Ectodermal cell (in vitro differentiated cells): ENCODE data around the gene FAHD2A.

Experiments used
- H3K27ac ChIP-seq: 2 replicates; pipeline ENCODE4 v1.7.0; 2013; ENCODE audit warnings: mild to moderate bottlenecking, low read depth, low read length; ENCODE audit not compliant: insufficient read depth, poor library complexity, severe bottlenecking
- H3K27me3 ChIP-seq: 2 replicates; pipeline ENCODE4 v1.7.0; 2013; ENCODE audit warnings: mild to moderate bottlenecking, low read length; ENCODE audit not compliant: insufficient read depth, control insufficient read depth, poor library complexity, severe bottlenecking
- H3K36me3 ChIP-seq: one replicate; pipeline ENCODE4 v1.7.0; 2013; ENCODE audit warnings: low read length; ENCODE audit not compliant: control insufficient read depth, insufficient read depth
- H3K4me1 ChIP-seq: one replicate; pipeline ENCODE4 v1.7.0; 2013; ENCODE audit warnings: low read length; ENCODE audit not compliant: control insufficient read depth, insufficient read depth
- H3K4me3 ChIP-seq: 2 replicates; pipeline ENCODE4 v1.7.0; 2013; ENCODE audit warnings: low read depth, low read length, control low read depth; ENCODE audit not compliant: insufficient read depth
- H3K9me3 ChIP-seq: 2 replicates; pipeline ENCODE4 v1.7.0; 2013; ENCODE audit warnings: mild to moderate bottlenecking, low read length, moderate library complexity; ENCODE audit not compliant: control insufficient read depth
- WGBS, 2 experiments: methylation state at CpG; one replicate each; pipeline ENCODE4 v1.1.7; 2013; ENCODE audit warnings: missing lambda C conversion rate in 2 of 2; 5-methylcytosine and 5-hydroxymethylcytosine counted together

FAHD2A gene

GRCh38 chr2:95382686-95383634 lies 19.5 kb upstream of the FAHD2A start:
- Histone ChIP-seq H3K9me3 (no peaks in the 10 kb centered on the region), H3K4me3 (no peak overlapping the region), H3K27me3 (no peaks in the 10 kb centered on the region), H3K27ac (no peak overlapping the region), H3K36me3 (no peaks in the 10 kb centered on the region), H3K4me1 (peaks cover 20% of the 10 kb centered on the region)
- WGBS, 2 experiments: 93 to 95% methylated on average over 13 to 14 of the region's 14 CpGs

- Histone ChIP-seq H3K4me1 (peaks cover 20% of the 10 kb centered on the region), H3K27ac (no peak overlapping the region), H3K36me3 (no peaks in the 10 kb centered on the region), H3K4me3 (no peak overlapping the region), H3K27me3 (peaks cover 2% of the 10 kb centered on the region), H3K9me3 (no peaks in the 10 kb centered on the region)
- 95% methylated on average over 9 of the region's 9 CpGs for WGBS, 2 experiments
Observed at GRCh38 chr2:95383635-95384027, 18.9 kb upstream of the FAHD2A start.

- Histone ChIP-seq H3K36me3 (no peaks in the 10 kb centered on the region), H3K4me3 (no peak overlapping the region), H3K9me3 (no peaks in the 10 kb centered on the region), H3K27me3 (peaks cover 6% of the 10 kb centered on the region), H3K4me1 (peaks cover 13% of the 10 kb centered on the region), H3K27ac (no peak overlapping the region)
- 68 to 69% methylated on average over 12 of the region's 12 CpGs for WGBS, 2 experiments
Observed at GRCh38 chr2:95384854-95385569, 17.5 kb upstream of the FAHD2A start.

GRCh38 chr2:95385570-95385984 lies 16.9 kb upstream of the FAHD2A start:
- H3K9me3 ChIP-seq: no peaks in the 10 kb centered on the region
- H3K4me1 ChIP-seq: peaks cover 13% of the 10 kb centered on the region
- H3K27me3 ChIP-seq: peaks cover 6% of the 10 kb centered on the region
- H3K36me3 ChIP-seq: no peaks in the 10 kb centered on the region
- no peak overlapping the region for H3K4me3 ChIP-seq
- H3K27ac ChIP-seq: no peak overlapping the region
- WGBS, 2 experiments: 92 to 93% methylated on average over 12 of the region's 12 CpGs

GRCh38 chr2:95386031-95386430 lies 16.5 kb upstream of the FAHD2A start:
- WGBS, 2 experiments: 93 to 94% methylated on average over 6 of the region's 6 CpGs
- Histone ChIP-seq H3K27me3 (peaks cover 6% of the 10 kb centered on the region), H3K27ac (no peak overlapping the region), H3K36me3 (no peaks in the 10 kb centered on the region), H3K9me3 (no peaks in the 10 kb centered on the region), H3K4me1 (peaks cover 13% of the 10 kb centered on the region), H3K4me3 (no peak overlapping the region)

- Histone ChIP-seq H3K27ac (no peak overlapping the region), H3K4me1 (peaks cover 13% of the 10 kb centered on the region), H3K27me3 (peaks cover 6% of the 10 kb centered on the region), H3K4me3 (no peak overlapping the region), H3K36me3 (no peaks in the 10 kb centered on the region), H3K9me3 (no peaks in the 10 kb centered on the region)
- WGBS, 2 experiments: 89 to 90% methylated on average over 7 of the region's 7 CpGs
Observed at GRCh38 chr2:95387358-95387757, 15.2 kb upstream of the FAHD2A start.

- no peaks in the 10 kb centered on the region for H3K9me3 ChIP-seq
- peaks cover 6% of the 10 kb centered on the region for H3K27me3 ChIP-seq
- 92 to 94% methylated on average over 14 of the region's 14 CpGs for WGBS, 2 experiments
- peaks cover 13% of the 10 kb centered on the region for H3K4me1 ChIP-seq
- no peaks in the 10 kb centered on the region for H3K36me3 ChIP-seq
- H3K4me3 ChIP-seq: no peak overlapping the region
- H3K27ac ChIP-seq: no peak overlapping the region
Observed at GRCh38 chr2:95388091-95388692, 14.3 kb upstream of the FAHD2A start.

GRCh38 chr2:95388856-95389244 lies 13.7 kb upstream of the FAHD2A start:
- no peaks in the 10 kb centered on the region for H3K36me3 ChIP-seq
- peaks cover 6% of the 10 kb centered on the region for H3K27me3 ChIP-seq
- no peak overlapping the region for H3K4me3 ChIP-seq
- no peaks in the 10 kb centered on the region for H3K9me3 ChIP-seq
- 50 to 52% methylated on average over 15 of the region's 15 CpGs for WGBS, 2 experiments
- H3K27ac ChIP-seq: no peak overlapping the region
- H3K4me1 ChIP-seq: peaks cover 13% of the 10 kb centered on the region

GRCh38 chr2:95389245-95390119 lies 13.0 kb upstream of the FAHD2A start:
- Histone ChIP-seq H3K4me1 (peaks cover 9% of the 10 kb centered on the region), H3K9me3 (no peaks in the 10 kb centered on the region), H3K36me3 (no peaks in the 10 kb centered on the region), H3K4me3 (no peak overlapping the region), H3K27me3 (peaks cover 6% of the 10 kb centered on the region), H3K27ac (no peak overlapping the region)
- 62 to 63% methylated on average over 46 of the region's 46 CpGs for WGBS, 2 experiments
